ENCODE measurements around the gene MYO6.

The MYO6 gene

DNA sequence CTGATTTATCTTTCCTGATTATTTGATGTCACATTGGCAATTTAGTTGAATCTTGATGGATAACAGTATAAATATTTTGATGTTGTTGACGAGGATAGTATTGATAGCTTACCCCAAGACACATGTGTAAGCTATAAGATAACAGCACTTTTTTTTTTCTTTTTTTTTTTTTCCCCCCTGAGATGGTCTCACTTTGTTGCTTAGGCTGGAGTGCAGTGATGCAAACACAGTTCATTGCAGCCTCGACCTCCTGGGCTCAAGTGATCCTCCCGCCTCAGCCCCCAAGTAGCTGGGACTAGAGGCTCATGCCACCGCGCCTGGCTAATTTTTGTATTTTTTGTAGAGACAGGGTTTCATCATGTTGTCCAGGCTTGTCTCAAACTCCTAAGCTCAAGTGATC lies 21.8 kb downstream of the MYO6 start:
- no peak for DNase-seq

- peak; percentile 49 for DNase-seq
Measured at GRCh38 chr6:75775219-75775618, 26.2 kb downstream of the MYO6 start.

DNA sequence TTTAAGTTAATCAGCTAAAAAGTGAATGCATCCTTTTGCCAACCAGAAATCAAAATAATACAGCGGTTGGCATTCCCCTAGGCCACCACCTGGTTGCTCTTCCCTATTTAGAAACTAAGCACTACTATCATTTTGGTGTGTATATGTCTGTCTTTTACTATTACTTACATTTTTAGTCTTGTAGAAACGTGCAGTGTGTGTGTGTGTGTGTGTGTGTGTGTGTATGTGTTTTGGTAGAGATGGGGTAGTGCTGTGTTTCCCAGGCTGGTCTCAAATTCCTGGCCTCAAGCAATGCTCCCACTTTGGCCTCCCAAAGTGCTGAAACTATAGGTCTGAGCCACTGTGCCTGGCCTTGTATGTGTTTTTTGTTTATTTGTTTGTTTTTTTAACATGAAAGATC lies 27.4 kb downstream of the MYO6 start:
- DNase-seq, result no peak

DNA sequence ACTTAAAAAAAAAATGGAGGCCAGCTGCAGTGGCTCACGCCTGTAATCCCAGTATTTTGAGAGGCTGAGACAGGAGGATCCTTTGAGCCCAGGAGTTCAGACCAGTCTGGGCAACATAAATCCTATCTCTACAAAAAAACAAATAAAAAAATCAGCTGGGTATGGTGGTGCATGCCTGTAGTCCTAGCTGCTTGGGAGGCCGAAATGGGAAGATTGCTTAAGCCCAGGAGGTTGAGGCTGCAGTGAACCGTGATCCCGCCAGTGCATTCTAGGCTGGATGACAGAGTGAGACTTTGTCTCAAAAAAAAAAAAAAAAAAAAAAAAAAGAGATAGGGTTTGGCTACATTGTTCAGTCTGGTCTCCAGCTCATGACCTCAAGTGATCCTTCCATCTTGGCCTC lies 29.7 kb downstream of the MYO6 start:
- DNase-seq, result no peak

DNA sequence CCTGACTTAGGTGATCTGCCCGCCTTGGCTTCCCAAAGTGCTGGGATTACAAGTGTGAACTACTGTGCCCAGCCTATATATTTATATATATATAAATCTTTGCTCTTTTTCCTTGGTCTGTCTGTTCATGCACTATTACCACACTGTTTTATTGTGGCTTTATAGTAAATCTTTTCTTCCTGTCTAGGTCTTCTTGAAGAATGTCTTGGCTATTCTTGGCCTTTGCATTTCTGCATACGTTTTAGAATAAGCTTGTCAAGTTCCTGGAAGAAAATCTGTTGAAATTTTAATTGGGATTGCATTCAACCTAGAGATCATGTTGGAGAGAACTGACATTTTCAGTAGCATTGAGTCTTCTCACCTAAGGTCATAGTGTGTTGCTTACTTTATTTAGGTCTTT lies 37.1 kb downstream of the MYO6 start:
- DNase-seq, result no peak

GRCh38 chr6:75788894-75789293 lies 39.9 kb downstream of the MYO6 start:
- DNase-seq, result no peak

- DNase-seq, result no peak
Measured at GRCh38 chr6:75791881-75792280, 42.8 kb downstream of the MYO6 start.

DNA sequence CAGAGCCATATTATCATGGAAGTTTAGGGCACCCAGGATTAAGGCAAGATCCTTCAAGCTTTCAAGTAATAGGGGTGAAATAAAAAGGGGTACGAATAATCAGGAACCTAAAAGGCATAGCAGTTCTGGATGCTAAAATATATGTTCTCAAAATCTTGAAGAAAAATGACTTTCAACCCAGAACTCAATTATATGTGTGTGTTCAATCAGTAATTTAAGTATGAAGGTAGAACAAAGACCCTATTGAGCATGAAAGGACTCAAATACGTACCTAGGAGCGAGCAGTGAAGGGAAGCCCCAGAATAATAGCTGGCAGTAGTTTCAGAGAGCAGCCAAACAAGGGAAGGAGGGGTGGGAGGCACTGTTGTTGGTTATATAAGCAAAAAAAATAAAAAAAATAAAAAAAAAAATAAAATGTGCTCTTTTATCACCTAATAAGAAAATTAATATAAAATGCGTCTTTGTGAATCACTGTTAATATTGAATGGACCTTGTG lies 45.4 kb downstream of the MYO6 start:
- no peak for DNase-seq

DNA sequence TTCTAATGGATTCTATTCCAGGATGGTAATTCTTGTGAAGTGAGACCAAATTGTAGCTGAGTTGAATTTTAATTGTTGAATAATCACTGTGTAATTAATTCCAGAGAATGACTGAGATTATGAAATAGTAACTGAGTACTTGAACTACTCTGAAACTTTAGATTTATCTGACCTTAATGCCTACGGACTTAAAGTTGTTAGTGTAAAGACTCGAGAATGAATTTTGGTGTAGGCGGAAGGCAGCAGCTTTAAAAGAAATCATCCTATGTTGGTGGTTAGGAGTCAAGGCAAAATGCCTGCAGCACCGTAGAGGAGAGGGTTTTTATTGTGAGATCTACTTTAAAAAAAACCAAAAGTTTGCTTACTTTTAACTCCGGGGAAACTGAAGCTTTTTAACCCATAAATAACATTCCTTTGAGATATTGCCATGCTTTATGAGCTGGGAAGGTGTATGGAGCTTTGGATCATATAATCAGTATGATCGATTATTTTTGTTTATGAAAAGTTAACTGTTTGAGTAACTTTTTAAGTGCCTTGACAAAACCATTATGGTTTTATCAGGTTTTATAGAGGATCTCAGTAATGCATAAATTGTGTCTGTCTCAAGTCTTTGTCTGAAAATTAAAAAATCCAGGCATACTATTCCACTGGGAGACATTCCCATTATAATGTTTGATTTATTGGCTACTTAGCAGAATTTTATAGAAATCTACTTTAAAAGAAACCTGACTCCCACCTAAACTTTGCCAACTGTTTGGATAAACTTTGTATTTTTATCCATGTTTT lies 46.1 kb downstream of the MYO6 start:
- no peak for DNase-seq

DNA sequence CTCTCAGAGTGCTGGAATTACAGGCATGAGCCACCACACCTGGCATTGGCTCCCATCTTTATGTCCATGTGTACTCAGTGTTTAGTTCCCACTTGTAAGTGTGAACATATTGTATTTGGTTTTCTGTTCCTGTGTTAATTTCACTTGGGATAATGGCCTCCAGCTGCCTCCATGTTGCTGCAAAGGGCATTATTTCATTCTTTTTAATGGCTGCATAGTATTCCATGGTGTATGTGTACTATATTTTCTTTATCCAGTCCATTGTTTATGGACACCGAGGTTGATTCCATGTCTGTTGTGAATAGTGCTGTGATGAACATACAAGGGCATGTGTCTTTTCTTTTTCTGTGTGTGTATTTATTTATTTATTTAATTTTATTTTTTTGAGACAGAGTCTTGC lies 47.7 kb downstream of the MYO6 start:
- DNase-seq, result no peak

DNA sequence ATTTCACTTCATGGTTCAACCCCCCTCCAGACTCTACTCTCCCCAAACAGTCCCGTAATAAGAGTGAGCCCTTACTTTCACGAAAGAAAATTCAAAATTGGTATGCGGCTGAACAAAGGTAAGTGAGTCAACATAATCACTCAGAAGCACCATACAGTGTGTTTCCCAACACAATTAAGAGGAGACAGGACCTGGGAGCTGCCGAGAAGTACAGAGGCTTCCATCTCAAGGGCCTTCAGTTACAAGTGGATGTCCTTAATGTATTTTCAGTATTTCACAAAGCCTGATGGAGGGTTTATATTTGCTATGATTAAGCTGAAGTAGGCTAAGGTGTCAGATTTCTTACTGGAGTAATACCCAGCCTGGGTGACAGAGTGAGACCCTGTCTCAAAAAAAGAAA lies 51.1 kb downstream of the MYO6 start:
- DNase-seq, result no peak

DNA sequence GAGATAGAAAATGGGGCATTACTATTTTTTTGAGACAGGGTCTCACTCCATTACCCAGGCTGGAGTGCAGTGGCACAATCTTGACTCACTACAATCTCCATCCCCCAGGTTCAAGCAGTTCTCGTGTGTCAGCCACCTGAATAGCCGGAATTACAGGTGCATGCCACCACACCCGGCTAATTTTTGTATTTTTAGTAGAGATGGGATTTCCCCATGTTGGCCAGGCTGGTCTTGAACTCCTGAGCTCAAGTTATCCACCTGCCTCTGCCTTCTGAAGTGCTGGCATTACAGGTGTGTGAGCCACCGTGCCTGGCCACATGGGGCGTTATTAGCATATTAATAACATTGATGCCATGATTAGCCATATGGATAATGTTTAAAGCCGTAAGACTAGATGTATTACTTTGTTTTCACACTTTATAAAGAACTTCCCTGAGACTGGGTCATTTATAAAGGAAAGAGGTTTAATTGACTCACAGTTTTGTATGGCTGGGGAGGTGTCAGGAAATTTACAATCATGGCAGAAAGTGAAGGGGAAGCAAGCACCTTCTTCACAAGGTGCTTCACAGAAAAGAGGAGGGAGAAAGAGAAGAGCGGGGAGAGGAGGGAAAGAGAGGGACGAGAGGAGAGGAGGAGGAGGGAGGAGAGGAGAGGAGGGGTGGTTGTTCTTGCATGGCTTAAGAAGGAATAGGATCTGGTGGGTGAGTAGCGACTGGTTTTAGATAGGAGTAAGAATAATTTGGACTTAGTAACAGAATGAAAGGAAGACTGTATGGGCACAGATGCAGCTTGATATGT lies 51.9 kb downstream of the MYO6 start:
- no peak for DNase-seq

- no peak for DNase-seq
Measured at GRCh38 chr6:75802366-75802765, 53.3 kb downstream of the MYO6 start.

DNA sequence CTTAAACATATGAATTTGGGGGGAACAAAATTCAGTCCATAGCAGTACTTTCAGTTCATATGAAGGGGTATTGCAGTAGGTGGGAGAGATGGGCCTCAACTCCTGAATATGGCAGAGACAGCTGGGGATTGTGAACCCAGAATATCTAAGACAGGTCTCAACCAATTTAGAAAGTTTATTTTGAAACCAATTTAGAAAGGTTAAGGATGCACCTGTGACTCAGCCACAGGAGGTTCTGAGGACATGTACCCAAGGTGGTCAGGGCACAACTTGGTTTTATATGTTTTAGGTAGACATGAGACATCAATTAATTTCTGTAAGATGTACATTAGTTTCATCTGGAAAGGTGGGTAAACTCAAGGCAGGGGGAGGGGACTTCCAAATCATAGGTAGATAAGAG lies 59.5 kb downstream of the MYO6 start:
- DNase-seq, result no peak

DNA sequence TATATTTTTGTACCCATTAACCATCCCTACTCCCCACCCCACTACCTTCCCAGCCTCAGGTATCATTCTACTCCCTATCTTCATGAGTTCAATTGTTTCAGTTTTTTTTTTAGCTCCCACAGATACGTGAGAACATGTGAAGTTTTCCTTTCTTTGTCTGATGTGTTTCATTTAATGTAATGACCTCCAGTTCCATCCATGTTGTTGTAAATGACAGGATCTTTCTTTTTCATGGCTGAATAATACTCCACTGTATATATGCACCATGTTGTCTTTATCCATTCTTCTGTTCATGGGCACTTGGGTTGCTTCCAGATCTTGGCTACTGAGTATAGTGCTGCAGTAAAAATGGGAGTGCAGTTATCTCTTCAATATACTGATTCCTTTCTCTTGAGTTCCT lies 63.5 kb downstream of the MYO6 start:
- no peak for DNase-seq

- no peak for DNase-seq
Measured at GRCh38 chr6:75813476-75814250, 64.6 kb downstream of the MYO6 start.

GRCh38 chr6:75815756-75816155 lies 66.7 kb downstream of the MYO6 start:
- no peak for DNase-seq

DNA sequence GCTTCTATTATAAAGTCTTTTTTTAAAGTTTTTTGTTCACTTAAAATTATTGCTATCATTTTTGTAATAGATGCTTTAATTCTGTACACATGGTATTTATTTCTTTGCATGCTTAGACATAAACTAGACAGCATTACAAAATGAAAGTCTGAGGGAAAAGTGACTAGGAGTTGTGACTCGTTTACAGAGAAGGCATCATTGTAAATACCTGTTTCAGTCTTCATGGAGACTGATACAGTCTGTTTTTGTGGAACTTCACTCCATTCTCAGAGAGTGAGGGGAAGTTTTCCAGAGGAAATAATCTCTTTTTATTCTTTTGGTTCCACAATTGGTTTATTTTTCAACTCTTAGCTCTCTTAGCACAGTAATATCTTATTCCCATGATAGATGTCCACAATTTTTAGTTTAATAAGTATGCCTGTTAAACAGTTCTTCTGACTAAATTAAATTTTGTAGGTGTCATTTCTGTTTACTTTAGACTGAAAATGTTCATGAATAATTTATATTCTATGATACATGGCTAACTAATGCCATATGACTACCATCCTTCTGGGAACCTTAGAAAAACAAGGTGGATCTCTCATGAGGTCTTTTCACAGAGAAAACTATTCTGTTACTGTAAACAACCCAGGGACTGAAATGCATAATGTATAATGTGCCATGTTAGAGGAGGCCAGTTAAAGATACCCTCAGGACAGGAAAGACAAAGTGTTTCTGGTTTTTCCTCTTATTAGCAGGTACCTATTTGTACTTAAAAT lies 69.2 kb downstream of the MYO6 start:
- no peak for DNase-seq

DNA sequence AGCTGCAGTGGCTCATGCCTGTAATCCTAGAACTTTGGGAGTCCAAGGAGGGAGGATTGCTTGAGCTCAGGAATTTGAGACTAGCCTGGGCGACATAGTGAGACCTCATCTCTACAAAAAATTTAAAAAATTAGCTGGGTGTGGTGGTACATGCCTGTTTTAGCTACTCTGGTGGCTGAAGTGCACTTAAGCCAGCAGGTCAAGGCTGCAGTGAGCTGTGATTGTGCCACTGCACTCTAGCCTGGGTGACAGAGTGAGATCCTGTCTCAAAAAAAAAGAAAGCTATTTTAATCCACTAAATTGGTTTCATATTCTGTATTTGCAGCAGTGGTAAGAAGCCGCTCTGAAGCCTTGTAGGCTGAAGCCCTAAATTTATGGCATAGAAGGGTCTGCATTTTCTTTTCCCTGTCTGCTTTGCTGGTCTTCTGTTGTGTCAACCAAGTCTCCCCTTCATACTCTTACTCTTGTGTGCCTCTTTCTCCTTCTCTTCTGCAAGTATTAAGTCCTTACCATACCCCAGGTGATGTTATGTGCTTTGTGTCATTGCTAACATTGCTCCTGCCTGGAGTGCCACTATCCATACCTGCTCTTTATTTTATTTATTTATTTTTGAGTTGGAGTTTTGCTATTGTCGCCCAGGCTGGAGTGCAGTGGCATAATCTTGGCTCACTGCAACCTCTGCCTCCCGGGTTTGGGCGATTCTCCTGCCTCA lies 70.9 kb downstream of the MYO6 start:
- no peak for DNase-seq

DNA sequence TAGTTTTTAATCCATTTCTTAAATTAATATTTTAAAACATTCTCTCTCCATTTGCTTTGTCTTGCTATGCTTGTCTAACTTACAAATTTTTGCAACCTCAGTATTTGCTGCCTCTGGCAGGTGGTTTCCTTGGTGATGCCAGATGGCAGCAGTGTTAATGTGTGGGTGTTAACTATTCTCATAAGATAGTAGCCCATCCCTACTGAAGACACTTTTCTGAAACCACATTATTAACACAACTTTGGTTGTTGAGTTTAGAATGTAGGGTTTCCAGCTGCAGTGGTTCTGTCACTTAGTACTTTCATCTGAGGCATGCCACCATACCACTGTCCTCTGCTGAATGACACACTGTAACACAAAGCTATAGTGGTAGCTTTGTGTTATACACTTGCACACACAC lies 75.1 kb downstream of the MYO6 start:
- no peak for DNase-seq

- DNase-seq, result no peak
Measured at GRCh38 chr6:75827163-75827562, 78.1 kb downstream of the MYO6 start.

Measured in NCI-H146 (cell line).